Suprapubic skin (tissue), 4 donors: Measurements from ENCODE around the gene C1orf167. TPM values are rescaled to one million over a fixed set of nuclear protein-coding genes. Genes with fewer than 3 reads are reported as not detected.

Source experiments
- DNase-seq, 2 donors: peaks; one replicate each; pipeline ENCODE4 v3.0.0-alpha.2; 2019; ENCODE audit warnings: low spot score in 2 of 2
- H3K27ac ChIP-seq: fragments of 200-600 bp; sonication (generic); one replicate; pipeline ENCODE4 v1.5.1; 2019
- H3K27me3 ChIP-seq: fragments of 200-600 bp; sonication (generic); one replicate; pipeline ENCODE4 v1.5.1; 2019
- H3K36me3 ChIP-seq: fragments of 200-600 bp; sonication (generic); one replicate; pipeline ENCODE4 v1.5.1; 2019
- H3K4me1 ChIP-seq: fragments of 200-600 bp; sonication (generic); one replicate; pipeline ENCODE4 v1.5.1; 2019
- H3K4me3 ChIP-seq: fragments of 200-600 bp; sonication (generic); one replicate; pipeline ENCODE4 v1.5.1; 2019; ENCODE audit warnings: mild to moderate bottlenecking
- H3K9me3 ChIP-seq: fragments of 200-600 bp; sonication (generic); one replicate; pipeline ENCODE4 v1.5.1; 2019
- EP300 ChIP-seq: sonication (generic); formaldehyde crosslinking; IDR thresholded peaks from one replicate; pipeline ENCODE4 v1.6.1; 2017; ENCODE audit warnings: antibody characterized with exemption
- POLR2A ChIP-seq, 2 donors: fragments of 450-650 bp; IDR thresholded peaks; one replicate each; pipeline ENCODE4 v1.6.1; 2017; ENCODE audit warnings: antibody characterized with exemption in 2 of 2, mild to moderate bottlenecking in 2 of 2, moderate library complexity in 2 of 2
- POLR2AphosphoS5 ChIP-seq, 3 donors: sonication (generic); formaldehyde crosslinking; IDR thresholded peaks; one replicate each; pipeline ENCODE4 v1.6.1; 2017; ENCODE audit warnings: antibody characterized with exemption in 3 of 3
- WGBS: methylation state at CpG from one replicate; pipeline ENCODE4 v1.1.5; 2018; 5-methylcytosine and 5-hydroxymethylcytosine counted together
- total RNA-seq, 4 donors: library from RNA; depleted of rRNA; stranded (reverse); fragments of >200 nt; gene quantifications; one replicate each; pipeline ENCODE4 v1.1.0, GENCODE V29; 2016
- TF ChIP-seq, protein P1 (sequence below), 2 donors: fragments of 200-600 bp in 1 of 2; fragments of 450-650 bp in 1 of 2; sonication (generic) in 1 of 2; IDR thresholded peaks; one replicate each; pipeline ENCODE4 v1.5.1; 2016 to 2019; ENCODE audit warnings: antibody characterized with exemption in 2 of 2, mild to moderate bottlenecking in 1 of 2, moderate library complexity in 1 of 2

The C1orf167 gene
- total RNA-seq, 4 donors from 2014 or later: 1.1 to 6.1 TPM; not detected in 2

DNA sequence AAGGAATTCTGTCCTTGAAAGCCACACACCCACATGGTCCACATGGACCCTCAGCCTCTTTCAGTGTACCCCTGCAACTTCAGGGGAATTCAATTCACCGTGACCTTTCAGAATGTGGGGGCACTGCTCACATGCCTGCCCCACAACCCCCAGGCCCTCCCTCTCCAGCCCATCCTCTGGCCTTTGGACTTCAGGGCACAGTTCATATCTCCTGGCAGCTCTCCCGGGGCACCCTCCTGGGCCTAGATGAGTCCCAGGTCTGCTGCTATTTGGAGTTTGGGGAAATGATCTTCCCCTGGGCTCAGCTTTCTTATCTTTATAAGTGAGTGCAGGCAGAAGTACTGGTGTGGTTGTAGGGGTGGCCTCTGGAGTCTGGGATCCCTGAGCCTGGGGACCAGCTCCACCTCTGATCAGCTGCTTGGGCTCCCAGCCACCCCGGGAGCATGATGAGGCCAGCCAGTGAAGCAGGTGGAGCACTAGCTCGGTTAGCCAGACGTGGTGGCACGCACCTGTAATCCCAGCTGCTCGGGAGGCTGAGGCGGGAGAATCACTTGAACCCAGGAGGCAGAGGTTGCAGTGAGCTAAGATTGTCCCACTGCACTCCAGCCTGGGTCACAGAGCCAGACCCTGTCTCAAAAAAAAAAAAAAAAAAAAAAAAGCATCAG is 15.8 kb downstream of the C1orf167 start:
- 83% methylated on average over 8 of the region's 8 CpGs for WGBS

DNA sequence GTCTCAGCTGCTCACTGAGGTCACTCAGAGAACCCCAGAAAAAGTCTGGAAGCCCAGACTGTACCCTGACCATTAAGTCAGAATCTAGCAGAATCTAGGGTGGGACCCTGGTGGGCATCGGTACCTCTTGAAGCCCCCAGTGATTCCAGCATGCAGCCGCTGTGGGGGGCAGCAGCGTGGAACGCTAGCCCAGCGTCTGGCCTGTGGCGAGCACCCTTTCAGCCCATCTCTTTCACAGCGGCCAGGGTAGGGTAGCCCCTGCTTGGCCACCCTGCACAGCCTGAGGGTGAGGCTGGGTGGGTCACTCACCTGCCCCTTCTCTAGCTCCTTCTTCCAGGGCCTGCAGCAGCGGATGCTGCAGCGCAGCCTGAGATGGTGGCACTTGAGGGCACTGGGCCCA is 16.3 kb downstream of the C1orf167 start:
- Histone ChIP-seq H3K4me3 (no peak overlapping the region), H3K4me1 (no peaks in the 10 kb centered on the region), H3K27me3 (no peaks in the 10 kb centered on the region), H3K9me3 (no peaks in the 10 kb centered on the region), H3K27ac (no peak overlapping the region), H3K36me3 (no peaks in the 10 kb centered on the region)
- 88% methylated on average over 5 of the region's 9 CpGs for WGBS
- TF ChIP-seq POLR2AphosphoS5 (IDR thresholded peaks at IDR 0.05): no peak
- TF ChIP-seq POLR2A (IDR thresholded peaks at IDR 0.05): no peak
- no peak for TF ChIP-seq EP300
- TF ChIP-seq, protein P1, sequence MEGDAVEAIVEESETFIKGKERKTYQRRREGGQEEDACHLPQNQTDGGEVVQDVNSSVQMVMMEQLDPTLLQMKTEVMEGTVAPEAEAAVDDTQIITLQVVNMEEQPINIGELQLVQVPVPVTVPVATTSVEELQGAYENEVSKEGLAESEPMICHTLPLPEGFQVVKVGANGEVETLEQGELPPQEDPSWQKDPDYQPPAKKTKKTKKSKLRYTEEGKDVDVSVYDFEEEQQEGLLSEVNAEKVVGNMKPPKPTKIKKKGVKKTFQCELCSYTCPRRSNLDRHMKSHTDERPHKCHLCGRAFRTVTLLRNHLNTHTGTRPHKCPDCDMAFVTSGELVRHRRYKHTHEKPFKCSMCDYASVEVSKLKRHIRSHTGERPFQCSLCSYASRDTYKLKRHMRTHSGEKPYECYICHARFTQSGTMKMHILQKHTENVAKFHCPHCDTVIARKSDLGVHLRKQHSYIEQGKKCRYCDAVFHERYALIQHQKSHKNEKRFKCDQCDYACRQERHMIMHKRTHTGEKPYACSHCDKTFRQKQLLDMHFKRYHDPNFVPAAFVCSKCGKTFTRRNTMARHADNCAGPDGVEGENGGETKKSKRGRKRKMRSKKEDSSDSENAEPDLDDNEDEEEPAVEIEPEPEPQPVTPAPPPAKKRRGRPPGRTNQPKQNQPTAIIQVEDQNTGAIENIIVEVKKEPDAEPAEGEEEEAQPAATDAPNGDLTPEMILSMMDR (IDR thresholded peaks at IDR 0.05): no peak
- no peak for DNase-seq

More for the DNA sequence above, 15.8 kb downstream of the C1orf167 start:
- Histone ChIP-seq H3K9me3 (no peaks in the 10 kb centered on the region), H3K36me3 (no peaks in the 10 kb centered on the region), H3K4me1 (no peaks in the 10 kb centered on the region), H3K4me3 (no peak overlapping the region), H3K27me3 (no peaks in the 10 kb centered on the region), H3K27ac (no peak overlapping the region)
- TF ChIP-seq EP300 (no peak), POLR2A (IDR thresholded peaks at IDR 0.05) (no peak), POLR2AphosphoS5 (IDR thresholded peaks at IDR 0.05) (no peak)
- TF ChIP-seq, protein P1 (IDR thresholded peaks at IDR 0.05): no peak
- no peak for DNase-seq

DNA sequence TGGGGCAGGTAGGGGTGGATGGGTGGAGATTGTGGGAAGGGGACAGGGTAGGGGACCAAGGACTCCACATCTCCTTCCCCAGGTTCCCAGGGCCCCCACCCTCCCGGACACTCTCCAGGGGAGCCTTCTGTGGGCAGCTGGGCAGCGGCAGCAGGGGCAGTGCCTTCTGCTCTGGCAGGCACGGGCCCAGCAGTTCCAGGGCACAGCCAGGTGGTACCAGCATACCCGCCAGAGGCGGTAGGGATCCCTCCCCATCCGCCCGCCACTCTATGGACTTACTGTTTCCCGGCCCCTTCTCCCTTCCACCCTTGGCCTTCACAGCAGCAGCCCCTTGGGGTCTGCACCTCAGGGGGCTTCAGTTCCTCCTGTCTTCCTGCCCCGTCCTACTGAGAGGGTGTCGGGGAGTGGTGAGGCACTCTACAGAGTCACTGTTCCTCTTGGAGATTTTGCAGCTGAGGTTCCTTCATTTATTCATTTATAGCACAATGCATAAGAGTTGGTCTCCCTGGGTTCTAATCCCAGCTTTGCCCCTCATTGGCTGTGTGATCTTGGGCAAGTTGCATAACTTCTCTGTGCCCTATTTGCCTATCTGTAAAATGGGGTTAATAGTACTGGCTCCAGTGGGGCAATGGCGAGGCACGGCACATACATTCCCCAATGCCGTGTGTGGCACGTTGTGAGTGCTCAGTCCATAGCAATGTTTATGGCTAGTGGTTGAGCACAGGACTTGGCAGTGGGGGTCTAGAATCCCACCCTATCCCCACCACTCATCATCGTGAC is 17.0 kb downstream of the C1orf167 start:
- TF ChIP-seq EP300 (no peak), POLR2AphosphoS5 (IDR thresholded peaks at IDR 0.05) (no peak), POLR2A (IDR thresholded peaks at IDR 0.05) (no peak)
- TF ChIP-seq, protein P1 (IDR thresholded peaks at IDR 0.05): no peak
- H3K27me3 ChIP-seq: no peaks in the 10 kb centered on the region
- H3K4me3 ChIP-seq: no peak overlapping the region
- H3K27ac ChIP-seq: no peak overlapping the region
- DNase-seq: no peak
- 92% methylated on average over 13 of the region's 15 CpGs for WGBS
- H3K36me3 ChIP-seq: no peaks in the 10 kb centered on the region
- no peaks in the 10 kb centered on the region for H3K4me1 ChIP-seq
- no peaks in the 10 kb centered on the region for H3K9me3 ChIP-seq

DNA sequence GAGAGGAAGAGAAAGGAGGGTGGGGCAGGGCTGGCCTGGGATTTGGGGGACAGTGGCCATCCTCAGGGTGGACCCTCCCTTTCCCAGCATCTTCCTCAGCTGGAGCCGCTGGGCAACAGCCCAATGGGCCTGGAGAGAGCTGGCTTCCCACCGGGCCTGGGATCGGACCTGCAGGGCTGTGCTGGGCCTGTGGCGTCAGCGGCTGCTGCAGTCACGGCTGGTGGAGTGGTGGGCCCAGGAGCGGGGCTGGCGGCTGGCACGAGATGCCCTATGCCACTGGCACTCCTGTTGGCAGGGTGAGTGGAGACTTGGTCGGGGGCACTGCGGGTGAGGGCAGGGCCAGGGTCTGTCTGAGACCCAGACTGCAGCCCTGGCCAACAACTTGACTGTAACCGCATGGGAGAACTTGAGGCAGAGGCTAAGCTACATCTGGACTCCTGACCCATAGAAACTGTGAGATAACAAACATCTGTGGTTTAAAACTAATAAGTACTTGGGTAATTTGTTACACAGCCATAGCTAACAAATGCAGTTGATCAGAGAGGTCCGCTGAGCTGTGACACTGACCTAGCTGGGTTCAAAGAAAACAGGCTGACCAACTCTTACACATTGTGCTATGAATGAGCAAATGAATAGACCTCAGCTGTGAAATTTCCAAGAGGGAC is 17.9 kb downstream of the C1orf167 start:
- Histone ChIP-seq H3K27me3 (no peaks in the 10 kb centered on the region), H3K4me3 (no peak overlapping the region), H3K36me3 (no peaks in the 10 kb centered on the region), H3K4me1 (peaks cover 5% of the 10 kb centered on the region), H3K27ac (no peak overlapping the region), H3K9me3 (no peaks in the 10 kb centered on the region)
- no peak for DNase-seq
- 98% methylated on average over 3 of the region's 13 CpGs for WGBS
- no peak for TF ChIP-seq EP300
- TF ChIP-seq, protein P1 (IDR thresholded peaks at IDR 0.05): no peak
- TF ChIP-seq POLR2AphosphoS5 (IDR thresholded peaks at IDR 0.05): no peak
- TF ChIP-seq POLR2A (IDR thresholded peaks at IDR 0.05): no peak
